Esophagus (tissue), 2 donors: ENCODE measurements around the gene VAMP5. TPM values are rescaled to one million over a fixed set of nuclear protein-coding genes. Genes with fewer than 3 reads are reported as not detected.
"Not testable (repeated sequence)": the region's sequence is repeated elsewhere in the genome, so short reads cannot be mapped to it uniquely, and the experiment has no call there.

ENCODE experiments used
- H3K27ac ChIP-seq, 2 donors: one replicate each; pipeline ENCODE4 v1.5.1; 2013; ENCODE audit warnings: low read depth in 2 of 2, mild to moderate bottlenecking in 2 of 2, inconsistent platforms in 1 of 2, low read length in 1 of 2, moderate library complexity in 1 of 2
- H3K27me3 ChIP-seq, 2 donors: one replicate each; pipeline ENCODE4 v1.6.1; 2013; ENCODE audit warnings: low read length in 2 of 2, control low read depth in 1 of 2, mild to moderate bottlenecking in 1 of 2; ENCODE audit not compliant: insufficient read depth in 2 of 2, control insufficient read depth in 1 of 2
- H3K36me3 ChIP-seq, 2 donors: one replicate each; pipeline ENCODE4 v1.6.1; 2013; ENCODE audit warnings: low read length in 1 of 2; ENCODE audit not compliant: control insufficient read depth in 2 of 2, insufficient read depth in 2 of 2
- H3K4me1 ChIP-seq, 2 donors: one replicate each; pipeline ENCODE4 v1.6.1; 2013; ENCODE audit warnings: low read length in 1 of 2; ENCODE audit not compliant: control insufficient read depth in 2 of 2, insufficient read depth in 2 of 2
- H3K4me3 ChIP-seq, 2 donors: one replicate each; pipeline ENCODE4 v1.5.1; 2013; ENCODE audit warnings: low read length in 2 of 2, mild to moderate bottlenecking in 2 of 2, low read depth in 1 of 2, moderate library complexity in 1 of 2
- H3K9me3 ChIP-seq, 2 donors: one replicate each; pipeline ENCODE4 v1.6.1; 2013; ENCODE audit warnings: mild to moderate bottlenecking in 2 of 2, low read depth in 1 of 2, low read length in 1 of 2, moderate library complexity in 1 of 2; ENCODE audit not compliant: control insufficient read depth in 2 of 2, insufficient read depth in 1 of 2
- WGBS, 2 donors: extraction: QIAGEN DNeasy Blood & Tissue Kit; methylation state at CpG; one replicate each; pipeline ENCODE4 v1.1.7; 2013; 5-methylcytosine and 5-hydroxymethylcytosine counted together
- polyA plus RNA-seq, 2 donors: library from polyadenylated mRNA; stranded (reverse); fragments of 200-250 nt; gene quantifications; one replicate each; pipeline ENCODE4 v1.2.3, GENCODE V29; 2013
- donor health status: healthy with polysubstance abuse.
- donor health status: Bipolar disorder and iron deficiency.

VAMP5 gene
- polyA plus RNA-seq, 2 donors, result 19.5 to 39.6 TPM

GRCh38 chr2:85541753-85542457 is 42.3 kb upstream of the VAMP5 start:
- Histone ChIP-seq H3K4me1 (peaks cover 0 to 3% of the 10 kb centered on the region in 2 donors), H3K9me3 (no peaks in the 10 kb centered on the region), H3K27ac (peak overlapping the region; percentile 49 to 58), H3K36me3 (peaks cover 10 to 15% of the 10 kb centered on the region in 2 donors), H3K27me3 (no peaks in the 10 kb centered on the region), H3K4me3 (peak overlapping the region in 1 of 2 donors; percentile 67)
- 38 to 40% methylated on average over 5 of the region's 5 CpGs for WGBS, 2 donors

GRCh38 chr2:85542777-85543176 is 41.5 kb upstream of the VAMP5 start:
- H3K27me3 ChIP-seq, result no peaks in the 10 kb centered on the region
- no peak overlapping the region for H3K27ac ChIP-seq
- H3K36me3 ChIP-seq, result peaks cover 10 to 15% of the 10 kb centered on the region in 2 donors
- H3K9me3 ChIP-seq, result no peaks in the 10 kb centered on the region
- H3K4me1 ChIP-seq, result peaks cover 0 to 3% of the 10 kb centered on the region in 2 donors
- WGBS, 2 donors, result 63 to 68% methylated on average over 4 of the region's 4 CpGs
- H3K4me3 ChIP-seq, result no peak overlapping the region

- H3K4me3 ChIP-seq, H3K4me1 ChIP-seq, H3K9me3 ChIP-seq, H3K27me3 ChIP-seq: not testable (repeated sequence)
- H3K36me3 ChIP-seq, result peaks cover 10 to 15% of the 10 kb centered on the region in 2 donors
- H3K27ac ChIP-seq, result peak overlapping the region; percentile 4 to 15
- WGBS, 2 donors, result 54 to 59% methylated on average over 3 of the region's 3 CpGs
Observed at GRCh38 chr2:85544254-85544691, 40.0 kb upstream of the VAMP5 start.

- not testable (repeated sequence) for H3K9me3 ChIP-seq, H3K4me3 ChIP-seq, H3K4me1 ChIP-seq, H3K27me3 ChIP-seq
- Histone ChIP-seq H3K36me3 (peaks cover 13 to 15% of the 10 kb centered on the region in 2 donors), H3K27ac (peak overlapping the region; percentile 15 to 28)
- 69 to 75% methylated on average over 5 of the region's 5 CpGs for WGBS, 2 donors
Observed at GRCh38 chr2:85544915-85545779, 39.1 kb upstream of the VAMP5 start.

GRCh38 chr2:85545780-85546240 is 38.4 kb upstream of the VAMP5 start:
- no peaks in the 10 kb centered on the region for H3K9me3 ChIP-seq
- peak overlapping the region; percentile 11 to 52 for H3K27ac ChIP-seq
- no peaks in the 10 kb centered on the region for H3K27me3 ChIP-seq
- WGBS, 2 donors, result 62 to 69% methylated on average over 5 of the region's 5 CpGs
- H3K4me3 ChIP-seq, result no peak overlapping the region
- H3K4me1 ChIP-seq, result peaks cover 0 to 3% of the 10 kb centered on the region in 2 donors
- H3K36me3 ChIP-seq, result peaks cover 13 to 15% of the 10 kb centered on the region in 2 donors

- 87 to 90% methylated on average over 1 of the region's 1 CpG for WGBS, 2 donors
- no peak overlapping the region for H3K4me3 ChIP-seq
- H3K36me3 ChIP-seq, result peaks cover 13 to 15% of the 10 kb centered on the region in 2 donors
- H3K27me3 ChIP-seq, result no peaks in the 10 kb centered on the region
- H3K9me3 ChIP-seq, result no peaks in the 10 kb centered on the region
- peaks cover 0 to 3% of the 10 kb centered on the region in 2 donors for H3K4me1 ChIP-seq
- peak overlapping the region in 1 of 2 donors; percentile 66 for H3K27ac ChIP-seq
Observed at GRCh38 chr2:85547089-85547858, 37.0 kb upstream of the VAMP5 start.

- 70 to 76% methylated on average over 6 of the region's 6 CpGs for WGBS, 2 donors
Observed at GRCh38 chr2:85547859-85548607, 36.2 kb upstream of the VAMP5 start.

GRCh38 chr2:85548608-85548900 is 35.7 kb upstream of the VAMP5 start:
- H3K27me3 ChIP-seq, result no peaks in the 10 kb centered on the region
- no peak overlapping the region for H3K4me3 ChIP-seq
- no peaks in the 10 kb centered on the region for H3K4me1 ChIP-seq
- no peak overlapping the region for H3K27ac ChIP-seq
- H3K9me3 ChIP-seq, result no peaks in the 10 kb centered on the region
- peaks cover 18 to 22% of the 10 kb centered on the region in 2 donors for H3K36me3 ChIP-seq
- WGBS, 2 donors, result 58 to 61% methylated on average over 2 of the region's 2 CpGs

More at GRCh38 chr2:85547859-85548607, 36.2 kb upstream of the VAMP5 start:
- Histone ChIP-seq H3K27ac (no peak overlapping the region), H3K4me3 (no peak overlapping the region), H3K9me3 (no peaks in the 10 kb centered on the region), H3K4me1 (no peaks in the 10 kb centered on the region), H3K27me3 (no peaks in the 10 kb centered on the region), H3K36me3 (peaks cover 17 to 19% of the 10 kb centered on the region in 2 donors)

- Histone ChIP-seq H3K9me3 (no peaks in the 10 kb centered on the region), H3K27me3 (no peaks in the 10 kb centered on the region), H3K4me1 (no peaks in the 10 kb centered on the region), H3K4me3 (no peak overlapping the region), H3K36me3 (peaks cover 19 to 22% of the 10 kb centered on the region in 2 donors), H3K27ac (no peak overlapping the region)
- WGBS, 2 donors, result 89% methylated on average over 10 of the region's 10 CpGs
Observed at GRCh38 chr2:85549095-85549494, 35.1 kb upstream of the VAMP5 start.
